ENCODE measurements around the gene BAIAP2.

BAIAP2 gene

GRCh38 chr17:81044764-81045589 is 10.0 kb downstream of the BAIAP2 start:
- no peak for TF ChIP-seq CTCF (IDR thresholded peaks at IDR 0.05; ENCODE audit: low read depth, low read length, missing control alignments)
- H3K4me3 ChIP-seq (replicated peaks; ENCODE audit: low read depth, low read length), result no peak overlapping the region
- peak; percentile 33 for DNase-seq (ENCODE audit: extremely low read depth, low read depth)

GRCh38 chr17:81045590-81046095 is 10.7 kb downstream of the BAIAP2 start:
- H3K4me3 ChIP-seq (replicated peaks; ENCODE audit: low read depth, low read length), result no peak overlapping the region
- no peak for DNase-seq (ENCODE audit: extremely low read depth, low read depth)
- TF ChIP-seq CTCF (IDR thresholded peaks at IDR 0.05; ENCODE audit: low read depth, low read length, missing control alignments), result no peak

- DNase-seq (ENCODE audit: extremely low read depth, low read depth), result no peak
- TF ChIP-seq CTCF (IDR thresholded peaks at IDR 0.05; ENCODE audit: low read depth, low read length, missing control alignments), result no peak
Observed at GRCh38 chr17:81046132-81046769, 11.3 kb downstream of the BAIAP2 start.

GRCh38 chr17:81046770-81047359 is 11.9 kb downstream of the BAIAP2 start:
- H3K4me3 ChIP-seq (replicated peaks; ENCODE audit: low read depth, low read length), result no peak overlapping the region
- no peak for TF ChIP-seq CTCF (IDR thresholded peaks at IDR 0.05; ENCODE audit: low read depth, low read length, missing control alignments)
- DNase-seq (ENCODE audit: extremely low read depth, low read depth), result no peak

More at GRCh38 chr17:81046132-81046769, 11.3 kb downstream of the BAIAP2 start:
- H3K4me3 ChIP-seq (replicated peaks; ENCODE audit: low read depth, low read length), result no peak overlapping the region

GRCh38 chr17:81048827-81049371 is 13.9 kb downstream of the BAIAP2 start:
- TF ChIP-seq CTCF (IDR thresholded peaks at IDR 0.05; ENCODE audit: low read depth, low read length, missing control alignments), result no peak
- no peak overlapping the region for H3K4me3 ChIP-seq (replicated peaks; ENCODE audit: low read depth, low read length)
- DNase-seq (ENCODE audit: extremely low read depth, low read depth), result no peak

- no peak overlapping the region for H3K4me3 ChIP-seq (replicated peaks; ENCODE audit: low read depth, low read length)
- DNase-seq (ENCODE audit: extremely low read depth, low read depth), result no peak
- TF ChIP-seq CTCF (IDR thresholded peaks at IDR 0.05; ENCODE audit: low read depth, low read length, missing control alignments), result no peak
Observed at GRCh38 chr17:81049372-81049911, 14.5 kb downstream of the BAIAP2 start.
